Activated gamma-delta T cell treated with anti-CD3 and anti-CD28 coated beads, Interleukin-2, amount 50 U/mL, for 16 hours (primary cell): ENCODE results near the gene MED7.

Source experiments
- DNase-seq: peaks from one replicate; pipeline ENCODE4 v3.0.0-alpha.2; 2020; ENCODE audit warnings: low read depth

The MED7 gene

GRCh38 chr5:157162919-157163510 lies 20.4 kb upstream of the MED7 start:
- no peak for DNase-seq

- DNase-seq: no peak
Measured at GRCh38 chr5:157161996-157162395, 19.3 kb upstream of the MED7 start.

- DNase-seq: no peak
Measured at GRCh38 chr5:157160001-157160400, 17.3 kb upstream of the MED7 start.

DNA sequence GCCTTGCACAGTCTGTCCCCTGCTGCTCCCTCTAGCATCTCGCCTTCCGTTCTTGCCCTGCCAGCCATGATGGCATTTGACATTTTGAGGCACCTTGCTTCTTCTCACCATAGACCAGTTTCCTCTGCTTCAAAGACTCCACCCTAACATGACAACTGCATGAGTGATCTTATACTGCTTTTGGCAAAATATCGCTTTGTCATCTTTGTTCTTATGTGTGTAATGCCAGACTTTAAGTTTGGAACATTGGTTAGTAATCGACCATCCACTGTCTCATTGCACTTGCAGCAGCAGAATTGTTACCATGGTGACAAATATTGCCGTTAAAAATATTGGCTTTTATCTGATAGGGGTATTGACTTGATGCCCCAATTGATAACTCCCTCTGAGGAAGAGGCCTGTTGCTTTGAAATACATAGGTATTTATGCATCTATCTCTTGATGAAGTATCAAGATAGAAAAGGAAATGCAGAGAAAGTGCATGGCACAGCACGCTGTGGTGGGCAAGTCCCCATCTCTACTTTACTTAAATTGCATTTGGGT lies 16.6 kb upstream of the MED7 start:
- DNase-seq: no peak

DNA sequence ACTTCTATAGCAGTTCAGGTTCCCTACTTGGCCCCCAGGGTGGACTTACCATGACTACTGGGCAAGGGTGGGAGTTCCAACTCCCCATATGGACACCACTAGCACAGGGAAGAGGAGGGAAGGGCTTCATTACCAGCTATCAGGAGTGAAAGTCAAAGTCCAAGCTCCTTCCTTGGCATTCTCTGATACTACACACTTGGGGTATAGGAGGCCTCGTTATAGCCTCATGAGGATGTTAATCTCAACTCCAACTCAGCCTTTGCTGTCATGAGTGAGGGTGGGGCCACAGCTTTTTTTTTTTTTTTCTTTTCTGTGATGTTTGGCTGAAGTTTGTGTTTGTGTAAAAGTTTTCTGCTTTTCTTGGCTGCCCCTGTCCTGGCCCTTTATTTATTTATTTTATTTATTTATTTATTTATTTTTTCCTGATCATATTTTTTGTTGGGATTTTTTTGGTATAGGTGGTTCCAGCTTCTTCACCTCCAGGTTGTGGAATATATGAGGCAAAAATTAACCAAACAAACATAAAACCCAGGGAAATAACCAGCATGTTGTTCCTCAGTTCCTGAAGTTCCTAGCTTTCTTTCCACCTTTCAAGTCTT lies 14.7 kb upstream of the MED7 start:
- no peak for DNase-seq

DNA sequence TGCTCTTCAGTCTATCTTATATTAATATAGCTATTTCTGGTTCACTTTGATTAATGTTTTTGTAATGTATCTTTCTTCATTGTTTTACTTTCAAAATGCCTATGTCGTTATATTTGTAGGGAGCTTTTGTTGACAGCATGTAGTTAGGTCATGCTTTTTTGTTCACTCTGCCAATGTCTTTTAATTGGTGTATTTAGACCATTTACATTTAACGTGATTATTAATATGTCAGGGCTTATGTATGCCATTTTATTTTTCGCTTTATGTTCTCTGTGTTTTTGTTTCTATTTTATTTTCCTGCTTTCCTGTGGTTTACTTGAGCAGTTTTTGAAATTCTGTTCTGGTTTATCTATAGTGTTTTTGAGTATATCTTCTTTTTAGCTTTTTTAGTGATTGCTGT lies 12.6 kb upstream of the MED7 start:
- DNase-seq: no peak

- no peak for DNase-seq
Measured at GRCh38 chr5:157150995-157151394, 8.3 kb upstream of the MED7 start.

GRCh38 chr5:157148734-157149615 lies 6.3 kb upstream of the MED7 start:
- peak; percentile 82 for DNase-seq

GRCh38 chr5:157143127-157143971 lies 684 bp upstream of the MED7 start:
- DNase-seq: no peak

GRCh38 chr5:157137691-157138090 lies 5.0 kb downstream of the MED7 start:
- no peak for DNase-seq

DNA sequence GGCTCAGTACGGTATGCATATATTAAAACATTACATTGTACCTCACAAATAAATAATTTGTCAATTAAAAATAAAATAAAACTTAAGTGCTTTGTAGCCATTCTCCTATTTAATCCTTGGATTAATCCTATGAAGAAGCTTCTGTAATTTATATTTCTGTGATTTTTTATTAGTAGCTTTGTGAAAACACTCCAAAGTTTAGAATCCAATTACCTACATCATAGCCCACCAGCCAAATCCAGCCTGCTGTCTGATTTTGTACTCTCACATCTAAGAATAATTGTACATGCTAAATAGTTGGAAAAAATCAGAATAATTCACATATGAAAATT lies 10.4 kb downstream of the MED7 start:
- no peak for DNase-seq

DNA sequence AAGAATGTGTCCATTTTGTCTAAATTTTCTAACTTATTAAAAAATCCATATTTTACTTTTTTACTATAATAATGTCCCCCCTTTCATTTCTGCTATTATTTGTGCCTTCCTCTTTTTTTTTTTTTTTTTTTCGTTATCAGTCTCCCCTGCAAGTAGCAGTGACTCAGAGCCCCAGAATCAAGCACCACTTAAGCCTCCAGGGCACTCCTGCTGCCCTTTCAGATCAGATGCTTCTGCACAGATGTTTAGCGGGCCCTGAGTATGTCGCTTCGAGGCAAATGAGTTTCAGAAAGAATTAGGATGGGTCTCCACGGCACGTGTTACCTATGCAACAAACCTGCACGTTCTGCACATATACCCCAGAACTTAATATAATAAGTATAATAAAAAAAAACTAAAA lies 11.7 kb downstream of the MED7 start:
- DNase-seq: no peak

DNA sequence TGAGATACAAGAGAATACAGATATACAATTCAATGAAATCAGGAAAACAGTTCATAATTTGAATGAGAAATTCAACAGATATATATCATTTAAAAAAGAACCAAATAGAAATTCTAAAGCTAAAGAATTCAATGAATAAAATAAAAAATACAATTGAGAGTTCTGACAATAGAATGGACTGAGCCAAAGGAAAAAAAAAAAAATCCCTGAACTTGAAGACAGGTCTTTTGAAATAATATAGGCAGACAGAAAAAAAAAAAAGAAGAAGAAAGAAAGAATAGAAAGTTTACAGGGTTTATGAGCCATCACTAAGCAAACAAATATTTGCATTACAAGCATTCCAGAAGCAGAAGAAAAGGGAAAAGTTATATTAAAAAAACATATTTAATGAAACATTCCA lies 21.0 kb downstream of the MED7 start:
- DNase-seq: no peak

- DNase-seq: no peak
Measured at GRCh38 chr5:157120102-157120501, 22.6 kb downstream of the MED7 start.

- no peak for DNase-seq
Measured at GRCh38 chr5:157116483-157116954, 26.1 kb downstream of the MED7 start.

DNA sequence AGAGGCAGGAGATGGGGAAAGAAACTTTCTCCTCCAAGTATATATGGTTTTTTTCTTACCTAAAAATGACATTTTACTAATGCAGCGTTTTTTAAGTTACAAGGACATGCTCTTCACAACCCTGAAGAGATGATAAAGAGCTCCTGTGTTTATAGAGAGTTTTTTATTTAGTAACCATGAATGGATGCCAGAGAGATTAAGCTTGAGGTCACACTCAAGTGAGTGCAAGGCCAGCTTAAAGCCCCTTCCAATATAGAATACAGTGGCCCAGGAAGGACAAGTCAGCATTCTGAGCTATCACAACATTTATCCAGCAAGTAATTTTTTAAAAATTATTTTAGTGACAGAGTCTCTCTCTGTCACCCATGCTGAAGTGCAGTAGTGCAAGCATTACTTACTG lies 27.2 kb downstream of the MED7 start:
- no peak for DNase-seq

GRCh38 chr5:157115012-157115411 lies 27.7 kb downstream of the MED7 start:
- no peak for DNase-seq

GRCh38 chr5:157113002-157113401 lies 29.7 kb downstream of the MED7 start:
- no peak for DNase-seq

- DNase-seq: no peak
Measured at GRCh38 chr5:157109744-157110143, 32.9 kb downstream of the MED7 start.

DNA sequence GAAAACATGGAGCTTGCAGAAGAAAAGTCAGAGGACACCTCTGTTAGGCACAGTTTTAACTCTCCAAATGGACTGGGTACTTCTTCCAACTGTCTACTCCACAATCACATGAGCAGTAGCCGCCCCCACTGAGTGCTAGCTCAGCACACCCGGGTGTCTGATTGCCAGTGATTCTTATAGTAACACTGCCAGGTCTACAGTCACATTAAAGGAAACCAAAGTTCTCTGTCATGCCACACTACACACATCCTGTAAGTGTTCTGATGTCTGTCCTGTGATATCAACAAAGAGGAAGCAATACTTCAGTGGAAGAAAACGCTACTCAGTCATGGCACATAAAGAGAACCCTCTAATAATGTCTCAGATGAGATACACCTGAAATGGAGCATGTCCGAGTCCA lies 33.7 kb downstream of the MED7 start, which contains the start of gene HAVCR2:
Gene HAVCR2 (minus strand): TSS at position 69 of the 400 bp plus-strand sequence. CDS start 61 bp downstream, at position 8.
- no peak for DNase-seq

DNA sequence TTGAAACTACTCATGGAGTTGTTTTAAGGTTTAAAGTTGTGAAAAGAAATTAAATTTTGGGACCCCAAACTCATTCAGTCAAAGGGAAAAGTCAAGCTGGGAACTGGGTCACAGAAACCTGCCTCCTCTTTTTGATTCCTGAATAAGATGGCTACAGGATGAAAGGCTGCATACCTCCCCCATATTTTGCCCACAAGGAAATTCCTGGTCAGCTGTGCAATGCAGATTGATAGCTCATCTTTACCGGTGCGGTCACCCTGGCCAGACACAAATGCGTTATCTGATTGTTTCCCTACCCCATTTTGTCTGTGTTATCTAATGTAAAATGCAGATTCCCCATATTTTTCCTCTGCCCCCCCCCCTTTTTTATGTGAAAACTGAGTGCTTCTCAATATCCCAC lies 35.2 kb downstream of the MED7 start:
- no peak for DNase-seq
